PC-3 (cell line): ENCODE results near the gene MYADM.

Experiments used
- EZH2 ChIP-seq: fragments of 300-600 bp; sonication (generic); IDR thresholded peaks from one replicate; pipeline ENCODE4 v1.6.1; 2017; ENCODE audit warnings: antibody characterized with exemption, mild to moderate bottlenecking, low read length; ENCODE audit not compliant: unreplicated experiment
- TF ChIP-seq, protein P1 (sequence below): fragments of 300-600 bp; sonication (generic); conservative IDR thresholded peaks from 2 replicates; pipeline ENCODE4 v1.5.1; 2017; ENCODE audit warnings: antibody characterized with exemption, low read depth, mild to moderate bottlenecking, low read length

DNA sequence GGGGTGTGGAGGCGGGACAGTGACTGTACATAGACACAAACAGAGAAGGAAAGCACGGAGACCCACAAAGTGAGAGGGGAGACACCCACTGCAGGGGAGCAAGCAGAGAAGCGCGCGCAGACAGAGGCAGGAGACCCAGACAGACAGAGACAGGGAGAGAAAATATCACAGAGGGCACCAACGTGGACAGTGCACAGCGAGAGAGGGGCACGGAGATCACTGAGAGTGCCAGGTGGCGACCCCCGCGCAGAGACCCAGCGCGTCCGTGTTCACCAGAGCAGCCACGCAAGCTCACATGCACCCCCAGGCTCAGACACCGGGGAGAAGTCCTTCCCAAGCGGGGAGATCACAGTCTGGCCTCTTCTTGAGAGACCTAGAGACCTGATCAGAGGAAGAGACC lies 40.0 kb downstream of the MYADM start:
- no peak for TF ChIP-seq EZH2
- TF ChIP-seq, protein P1, sequence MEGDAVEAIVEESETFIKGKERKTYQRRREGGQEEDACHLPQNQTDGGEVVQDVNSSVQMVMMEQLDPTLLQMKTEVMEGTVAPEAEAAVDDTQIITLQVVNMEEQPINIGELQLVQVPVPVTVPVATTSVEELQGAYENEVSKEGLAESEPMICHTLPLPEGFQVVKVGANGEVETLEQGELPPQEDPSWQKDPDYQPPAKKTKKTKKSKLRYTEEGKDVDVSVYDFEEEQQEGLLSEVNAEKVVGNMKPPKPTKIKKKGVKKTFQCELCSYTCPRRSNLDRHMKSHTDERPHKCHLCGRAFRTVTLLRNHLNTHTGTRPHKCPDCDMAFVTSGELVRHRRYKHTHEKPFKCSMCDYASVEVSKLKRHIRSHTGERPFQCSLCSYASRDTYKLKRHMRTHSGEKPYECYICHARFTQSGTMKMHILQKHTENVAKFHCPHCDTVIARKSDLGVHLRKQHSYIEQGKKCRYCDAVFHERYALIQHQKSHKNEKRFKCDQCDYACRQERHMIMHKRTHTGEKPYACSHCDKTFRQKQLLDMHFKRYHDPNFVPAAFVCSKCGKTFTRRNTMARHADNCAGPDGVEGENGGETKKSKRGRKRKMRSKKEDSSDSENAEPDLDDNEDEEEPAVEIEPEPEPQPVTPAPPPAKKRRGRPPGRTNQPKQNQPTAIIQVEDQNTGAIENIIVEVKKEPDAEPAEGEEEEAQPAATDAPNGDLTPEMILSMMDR, result no peak
